NCI-H2029 treated with DMSO at 0.1 percent for 48 hours (cell line): ENCODE results near the gene TLE2.

ENCODE experiments used
- DNase-seq: peaks from one replicate; lab custom pipeline; 2025; lab: John Stamatoyannopoulos, UW

TLE2 gene

DNA sequence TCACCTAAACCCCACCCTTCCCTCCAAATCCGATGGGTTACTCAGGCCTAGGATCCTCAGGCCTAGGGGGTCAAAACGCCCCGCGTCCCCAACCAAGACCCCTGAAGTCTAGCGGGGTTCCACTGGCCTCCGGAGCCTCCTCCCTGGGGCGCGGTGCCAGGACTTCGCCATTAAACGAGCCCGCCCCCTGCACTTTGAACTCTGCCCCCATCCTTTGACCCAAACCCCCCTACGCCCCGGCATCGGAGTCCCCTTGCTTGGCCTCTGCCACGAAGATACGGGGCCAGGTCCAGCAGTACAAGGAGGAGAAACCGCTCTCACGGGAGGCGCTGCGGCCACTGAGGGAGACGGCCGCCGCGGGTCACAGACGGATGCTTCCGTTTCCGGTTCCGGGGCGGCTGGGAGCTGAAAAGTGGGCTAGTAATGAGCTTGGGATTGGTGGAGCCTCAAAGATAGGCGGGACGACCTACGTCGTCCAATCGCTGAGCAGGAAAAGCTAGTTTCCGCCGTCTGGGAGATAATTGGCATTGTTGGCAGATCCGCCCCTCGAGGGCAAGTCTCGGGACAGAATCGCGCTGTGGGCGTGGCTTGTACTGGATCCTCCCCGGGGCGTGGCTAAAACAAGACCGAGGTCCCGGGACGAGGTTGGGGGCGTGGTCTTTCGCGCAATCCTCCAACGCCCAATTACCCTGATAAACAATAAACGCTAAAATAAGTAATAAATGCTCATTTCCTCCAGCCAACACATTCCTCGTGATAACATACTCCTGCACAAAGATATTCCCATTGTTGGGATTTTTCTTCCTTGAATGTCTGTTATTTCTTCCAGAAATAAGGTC is 78.6 kb downstream of the TLE2 start:
- DNase-seq = peak; percentile 98

DNA sequence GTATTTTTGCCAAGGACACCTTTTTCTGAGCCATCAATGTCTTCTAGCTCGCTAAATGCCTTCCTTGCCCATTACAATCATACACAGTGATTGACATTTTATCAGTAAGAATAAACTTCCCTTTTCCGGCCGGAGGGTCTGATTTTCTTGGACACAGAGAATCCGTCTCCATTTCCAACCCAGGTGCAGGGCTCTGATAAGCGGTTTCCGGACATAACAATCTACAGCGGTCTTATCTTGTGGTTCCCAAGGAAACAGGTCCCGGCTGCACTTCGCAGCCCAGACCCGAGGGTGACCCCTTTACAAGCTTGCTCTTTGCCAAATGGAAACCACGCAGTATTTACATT is 79.2 kb downstream of the TLE2 start:
- peak; percentile 52 for DNase-seq
